WTC11 (cell line): ENCODE data around the gene STARD7. TPM values are rescaled to one million over a fixed set of nuclear protein-coding genes. Genes with fewer than 3 reads are reported as not detected.

ENCODE experiments used
- ATAC-seq: fragments of 200-7000 bp; cut with Tn5 transposase; 2 replicates; pipeline ENCODE4 v1.10.0; 2021; ENCODE audit warnings: mild to moderate bottlenecking, moderate library complexity
- CTCF ChIA-PET: fragments of 300-600 bp; sonication (Branson Sonifier 250); formaldehyde crosslinking; loops from one replicate; lab custom pipeline; 2021; ENCODE audit warnings: antibody characterized with exemption; lab: Charles Lee
- POLR2A ChIA-PET: fragments of 350-600 bp; sonication (Branson Sonifier 250); formaldehyde crosslinking; loops from one replicate; lab custom pipeline; 2021; ENCODE audit warnings: antibody characterized with exemption; lab: Charles Lee
- DNase-seq: peaks from one replicate; pipeline ENCODE4 v3.0.0; 2021; ENCODE audit warnings: low spot score
- H3K27ac Mint-ChIP-seq: 2 replicates; pipeline ENCODE4 v1.8.0; 2021; ENCODE audit warnings: mixed read lengths
- H3K27me3 Mint-ChIP-seq: 2 replicates; pipeline ENCODE4 v1.8.0; 2021; ENCODE audit warnings: low read depth, mild to moderate bottlenecking, moderate library complexity, mixed read lengths
- H3K36me3 Mint-ChIP-seq: 2 replicates; pipeline ENCODE4 v1.8.0; 2021; ENCODE audit warnings: mixed read lengths
- H3K4me1 Mint-ChIP-seq: 2 replicates; pipeline ENCODE4 v1.8.0; 2022; ENCODE audit warnings: mixed read lengths
- H3K4me3 Mint-ChIP-seq: 2 replicates; pipeline ENCODE4 v1.8.0; 2021; ENCODE audit warnings: mild to moderate bottlenecking, moderate library complexity, mixed read lengths
- H3K9me3 Mint-ChIP-seq: 2 replicates; pipeline ENCODE4 v1.8.0; 2021; ENCODE audit warnings: mixed read lengths
- AFF4 ChIP-seq: sonication (generic); formaldehyde crosslinking; IDR thresholded peaks from 2 replicates; pipeline ENCODE4 v1.8.1; 2023; ENCODE audit warnings: mild to moderate bottlenecking, missing genetic modification reagents, borderline replicate concordance
- ARID4B ChIP-seq: sonication (generic); formaldehyde crosslinking; IDR thresholded peaks from 2 replicates; pipeline ENCODE4 v1.8.0; 2023; ENCODE audit warnings: missing genetic modification reagents, mild to moderate bottlenecking, borderline replicate concordance
- CDX4 ChIP-seq: fragments of 250-450 bp; sonication (Bioruptor Pico); IDR thresholded peaks from 2 replicates; pipeline ENCODE4 v1.9.0; 2021; ENCODE audit warnings: moderate library complexity, mild to moderate bottlenecking, inconsistent platforms, borderline replicate concordance
- E2F4 ChIP-seq: sonication (generic); formaldehyde crosslinking; IDR thresholded peaks from 2 replicates; pipeline ENCODE4 v1.8.1; 2022; ENCODE audit warnings: low read depth, mild to moderate bottlenecking, moderate library complexity, missing genetic modification reagents, borderline replicate concordance
- GABPB1 ChIP-seq: sonication (generic); formaldehyde crosslinking; IDR thresholded peaks from 2 replicates; pipeline ENCODE4 v1.8.1; 2023; ENCODE audit warnings: mild to moderate bottlenecking, missing genetic modification reagents
- KAT7 ChIP-seq: sonication (generic); formaldehyde crosslinking; IDR thresholded peaks from 2 replicates; pipeline ENCODE4 v1.8.1; 2023; ENCODE audit warnings: missing genetic modification reagents, mild to moderate bottlenecking, borderline replicate concordance
- NR1H2 ChIP-seq: sonication (generic); formaldehyde crosslinking; IDR thresholded peaks from 2 replicates; pipeline ENCODE4 v1.9.0; 2021; ENCODE audit warnings: mild to moderate bottlenecking, moderate library complexity, missing genetic modification reagents
- PRDM15 ChIP-seq: sonication (generic); formaldehyde crosslinking; IDR thresholded peaks from 2 replicates; pipeline ENCODE4 v1.8.0; 2022; ENCODE audit warnings: missing genetic modification reagents
- RORB ChIP-seq: fragments of 250-450 bp; sonication (Bioruptor Pico); IDR thresholded peaks from 2 replicates; pipeline ENCODE4 v1.9.0; 2021; ENCODE audit warnings: mild to moderate bottlenecking
- USF2 ChIP-seq: sonication (generic); formaldehyde crosslinking; IDR thresholded peaks from 2 replicates; pipeline ENCODE4 v1.8.1; 2023; ENCODE audit warnings: mild to moderate bottlenecking, missing genetic modification reagents, moderate library complexity
- ZBTB21 ChIP-seq: sonication (generic); formaldehyde crosslinking; IDR thresholded peaks from 2 replicates; pipeline ENCODE4 v1.8.1; 2023; ENCODE audit warnings: mild to moderate bottlenecking, missing genetic modification reagents, borderline replicate concordance
- ZNF138 ChIP-seq: sonication (generic); formaldehyde crosslinking; conservative IDR thresholded peaks from 2 replicates; pipeline ENCODE4 v1.8.1; 2022; ENCODE audit warnings: mild to moderate bottlenecking, moderate library complexity, missing genetic modification reagents
- ZNF232 ChIP-seq: sonication (generic); formaldehyde crosslinking; IDR thresholded peaks from 2 replicates; pipeline ENCODE4 v1.8.0; 2022; ENCODE audit warnings: mild to moderate bottlenecking, missing genetic modification reagents
- ZNF281 ChIP-seq: sonication (generic); formaldehyde crosslinking; IDR thresholded peaks from 2 replicates; pipeline ENCODE4 v1.8.0; 2023; ENCODE audit warnings: mild to moderate bottlenecking, missing genetic modification reagents
- ZNF396 ChIP-seq: fragments of 250-450 bp; sonication (Bioruptor Pico); IDR thresholded peaks from 2 replicates; pipeline ENCODE4 v1.8.0; 2021; ENCODE audit warnings: mild to moderate bottlenecking, moderate library complexity, borderline replicate concordance
- ZSCAN18 ChIP-seq: fragments of 250-450 bp; sonication (Bioruptor Pico); IDR thresholded peaks from 2 replicates; pipeline ENCODE4 v2.1.2; 2022; ENCODE audit warnings: mild to moderate bottlenecking, moderate library complexity
- total RNA-seq: library from RNA; stranded (reverse); gene quantifications from 3 replicates; pipeline ENCODE4 v1.2.3, GENCODE V29; 2021

STARD7 gene
- total RNA-seq, 1 experiment from 2014 or later = 217 TPM

GRCh38 chr2:96185516-96185915 lies 23.1 kb downstream of the STARD7 start (continued):
- no peak for TF ChIP-seq E2F4 (CRISPR knock-in tag)
- TF ChIP-seq GABPB1 = no peak
- no peak for TF ChIP-seq ZNF232 (CRISPR knock-in tag)
- no peak for TF ChIP-seq ARID4B (CRISPR knock-in tag)
- TF ChIP-seq ZNF138 (CRISPR knock-in tag) = no peak
- TF ChIP-seq RORB (CRISPR knock-in tag) = no peak
- TF ChIP-seq, all 79 proteins: peak for 0

GRCh38 chr2:96184989-96185388 lies 23.6 kb downstream of the STARD7 start:
- 0 out of 2 replicates have a peak overlapping the region, but pooled peaks have one; percentile 15 for H3K27ac Mint-ChIP-seq
- peaks cover 39% of the 10 kb centered on the region for H3K36me3 Mint-ChIP-seq
- ChIA-PET POLR2A (no interaction called here), CTCF (interaction anchor here (0.8 to 3.2 kb wide), 2 partner anchors 11 to 46 kb away, joined by 4 to 17 read pairs; partner anchors contain the start of gene ASTL)
- no peaks in the 10 kb centered on the region for H3K27me3 Mint-ChIP-seq
- H3K4me3 Mint-ChIP-seq = no peak overlapping the region
- H3K4me1 Mint-ChIP-seq = no peaks in the 10 kb centered on the region
- DNase-seq (no peak), ATAC-seq (no peak)
- no peaks in the 10 kb centered on the region for H3K9me3 Mint-ChIP-seq
- TF ChIP-seq ZNF396 (CRISPR knock-in tag) (no peak), NR1H2 (CRISPR knock-in tag) (no peak), AFF4 (CRISPR knock-in tag) (no peak), USF2 (no peak), ZBTB21 (CRISPR knock-in tag) (no peak), KAT7 (CRISPR knock-in tag) (no peak), ZNF281 (no peak), PRDM15 (CRISPR knock-in tag) (no peak), CDX4 (CRISPR knock-in tag) (no peak), ZSCAN18 (CRISPR knock-in tag) (no peak)
